Ovary (tissue), 3 donors: Measurements from ENCODE around the gene KCNIP4.

Source experiments
- CTCF ChIP-seq, 3 donors: fragments of 450-650 bp in 2 of 3; fragments of 200-600 bp in 1 of 3; IDR thresholded peaks; one replicate each; pipeline versions ENCODE4 v1.5.1 to v1.8.0; 2016 to 2022; ENCODE audit warnings: antibody characterized with exemption in 3 of 3, mild to moderate bottlenecking in 1 of 3
- EP300 ChIP-seq: sonication (generic); formaldehyde crosslinking; IDR thresholded peaks from one replicate; pipeline ENCODE4 v1.6.1; 2017; ENCODE audit warnings: antibody characterized with exemption
- POLR2A ChIP-seq: fragments of 450-650 bp; IDR thresholded peaks from one replicate; pipeline ENCODE4 v1.6.1; 2017; ENCODE audit warnings: antibody characterized with exemption, mild to moderate bottlenecking, moderate library complexity
- donor health status: DM: no; HTN: no; CAD: no.

- TF ChIP-seq CTCF (IDR thresholded peaks at IDR 0.05) = no peak
- TF ChIP-seq EP300 = no peak
- no peak for TF ChIP-seq POLR2A
Observed at GRCh38 chr4:21083413-21083812, 865.2 kb downstream of the KCNIP4 start.
